AG09309 (cell line): ENCODE data around the gene DRAM1.

Experiments
- DNase-seq: peaks from one replicate; pipeline ENCODE4 v3.0.0-alpha.2; 2010; ENCODE audit warnings: low read depth
- H3K4me3 ChIP-seq: 2 replicates; pipeline ENCODE4 v1.5.1; 2011; ENCODE audit warnings: mild to moderate bottlenecking, low read depth, low read length, moderate library complexity; ENCODE audit not compliant: control insufficient read depth
- TF ChIP-seq, protein P1 (sequence below): IDR thresholded peaks from 2 replicates; pipeline ENCODE4 v1.5.1; 2011; ENCODE audit warnings: mild to moderate bottlenecking, low read depth, low read length, inconsistent platforms; ENCODE audit not compliant: insufficient read depth, control insufficient read depth; ENCODE audit errors: missing control alignments

The DRAM1 gene

DNA sequence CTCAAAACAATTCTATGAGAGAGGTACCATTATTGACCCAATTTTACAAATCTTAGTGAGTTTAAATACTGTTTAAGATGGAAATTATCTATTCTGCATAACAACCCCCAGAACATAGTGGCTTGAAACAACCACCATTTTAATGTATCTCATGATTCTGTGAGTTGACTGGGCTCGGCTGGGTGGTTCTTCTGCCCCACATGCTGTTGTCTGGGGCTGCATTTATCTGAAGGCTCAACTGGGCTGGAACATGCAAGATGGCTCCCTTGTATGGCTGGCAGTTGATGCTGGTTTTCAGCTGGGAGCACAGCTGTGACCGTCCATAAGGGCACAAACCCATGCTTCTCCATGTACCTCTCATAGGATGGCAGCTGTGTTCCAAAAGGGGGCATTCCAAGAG lies 82.2 kb downstream of the DRAM1 start:
- TF ChIP-seq, protein P1, sequence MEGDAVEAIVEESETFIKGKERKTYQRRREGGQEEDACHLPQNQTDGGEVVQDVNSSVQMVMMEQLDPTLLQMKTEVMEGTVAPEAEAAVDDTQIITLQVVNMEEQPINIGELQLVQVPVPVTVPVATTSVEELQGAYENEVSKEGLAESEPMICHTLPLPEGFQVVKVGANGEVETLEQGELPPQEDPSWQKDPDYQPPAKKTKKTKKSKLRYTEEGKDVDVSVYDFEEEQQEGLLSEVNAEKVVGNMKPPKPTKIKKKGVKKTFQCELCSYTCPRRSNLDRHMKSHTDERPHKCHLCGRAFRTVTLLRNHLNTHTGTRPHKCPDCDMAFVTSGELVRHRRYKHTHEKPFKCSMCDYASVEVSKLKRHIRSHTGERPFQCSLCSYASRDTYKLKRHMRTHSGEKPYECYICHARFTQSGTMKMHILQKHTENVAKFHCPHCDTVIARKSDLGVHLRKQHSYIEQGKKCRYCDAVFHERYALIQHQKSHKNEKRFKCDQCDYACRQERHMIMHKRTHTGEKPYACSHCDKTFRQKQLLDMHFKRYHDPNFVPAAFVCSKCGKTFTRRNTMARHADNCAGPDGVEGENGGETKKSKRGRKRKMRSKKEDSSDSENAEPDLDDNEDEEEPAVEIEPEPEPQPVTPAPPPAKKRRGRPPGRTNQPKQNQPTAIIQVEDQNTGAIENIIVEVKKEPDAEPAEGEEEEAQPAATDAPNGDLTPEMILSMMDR = no peak
- no peak for DNase-seq
- no peak overlapping the region for H3K4me3 ChIP-seq

DNA sequence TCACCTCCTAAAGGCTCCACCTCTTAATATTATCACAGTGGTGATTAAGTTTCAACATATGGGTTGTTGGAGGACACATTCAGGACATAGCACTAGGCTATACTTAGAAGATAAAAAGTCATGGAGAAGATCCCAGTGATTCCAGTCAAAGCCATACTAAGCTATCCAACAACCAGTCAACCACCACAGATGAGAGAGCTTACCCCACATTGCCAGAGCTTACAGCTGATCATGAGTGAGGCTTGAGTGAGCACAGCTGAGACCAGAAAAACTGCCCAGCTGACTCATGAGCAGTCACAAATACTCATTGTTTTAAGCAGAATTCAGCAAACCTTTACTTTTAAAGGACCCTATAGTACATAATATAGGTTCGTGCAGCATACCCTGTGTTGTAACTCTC lies 85.1 kb downstream of the DRAM1 start:
- TF ChIP-seq, protein P1 = no peak
- DNase-seq = no peak
- no peak overlapping the region for H3K4me3 ChIP-seq

DNA sequence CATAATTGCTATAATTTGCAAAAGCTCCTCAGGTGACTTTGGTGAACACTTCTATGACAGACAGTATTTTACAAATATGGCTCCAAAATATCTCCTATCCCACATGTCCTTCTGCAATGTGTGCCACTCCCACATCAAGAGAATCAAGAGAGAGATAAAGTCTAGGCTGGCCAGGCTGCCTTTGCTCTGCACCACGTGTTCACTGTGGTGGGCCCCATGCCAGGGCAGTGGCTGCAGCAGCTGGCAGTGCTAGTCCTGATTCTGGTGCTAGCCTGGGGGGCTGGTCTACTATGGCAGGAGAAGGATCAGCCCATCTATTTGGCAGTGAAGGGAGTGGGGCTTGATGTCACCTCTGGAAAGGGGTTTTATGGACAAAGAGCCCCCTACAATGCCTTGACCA lies 86.3 kb downstream of the DRAM1 start:
- H3K4me3 ChIP-seq = no peak overlapping the region
- DNase-seq = no peak
- TF ChIP-seq, protein P1 = no peak

DNA sequence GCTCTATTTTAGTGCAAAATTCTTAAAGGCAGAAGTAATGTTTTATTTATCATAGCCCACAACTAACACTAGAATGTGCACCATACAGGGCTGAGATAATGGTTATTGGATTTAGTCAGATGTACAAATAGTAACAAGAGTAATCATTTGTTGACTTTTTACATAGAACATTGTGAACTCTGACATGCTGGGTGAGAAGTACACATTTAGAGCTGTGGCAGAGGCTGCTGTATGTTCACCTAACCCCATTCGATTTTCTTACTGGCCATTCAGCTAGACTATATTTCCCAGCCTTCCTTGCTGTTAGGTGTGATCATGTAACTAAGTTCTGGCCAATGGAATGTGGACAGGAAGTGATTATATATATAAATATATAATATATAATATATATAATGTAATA lies 89.1 kb downstream of the DRAM1 start:
- no peak for DNase-seq
- H3K4me3 ChIP-seq = no peak overlapping the region
- TF ChIP-seq, protein P1 = no peak

DNA sequence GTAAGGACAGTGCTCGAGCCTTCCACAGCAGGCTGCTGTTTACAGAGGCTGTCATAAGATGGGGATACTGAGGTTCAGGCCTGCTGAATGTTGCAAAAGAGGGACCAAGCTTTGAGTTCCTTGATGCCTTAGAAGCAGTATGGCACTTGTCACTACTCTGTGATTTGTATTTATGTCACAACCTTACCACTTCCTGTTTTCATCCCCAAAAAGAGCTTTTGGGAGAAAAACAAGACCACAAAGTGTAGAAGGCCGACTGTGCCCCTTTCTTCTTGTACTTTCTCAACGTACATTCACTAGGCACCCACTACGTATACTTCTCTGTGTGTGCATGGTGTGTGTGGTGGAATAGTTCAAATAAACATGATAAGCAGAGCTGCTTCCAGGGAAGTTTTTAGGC lies 90.1 kb downstream of the DRAM1 start:
- DNase-seq = no peak
- TF ChIP-seq, protein P1 = no peak
- H3K4me3 ChIP-seq = no peak overlapping the region

DNA sequence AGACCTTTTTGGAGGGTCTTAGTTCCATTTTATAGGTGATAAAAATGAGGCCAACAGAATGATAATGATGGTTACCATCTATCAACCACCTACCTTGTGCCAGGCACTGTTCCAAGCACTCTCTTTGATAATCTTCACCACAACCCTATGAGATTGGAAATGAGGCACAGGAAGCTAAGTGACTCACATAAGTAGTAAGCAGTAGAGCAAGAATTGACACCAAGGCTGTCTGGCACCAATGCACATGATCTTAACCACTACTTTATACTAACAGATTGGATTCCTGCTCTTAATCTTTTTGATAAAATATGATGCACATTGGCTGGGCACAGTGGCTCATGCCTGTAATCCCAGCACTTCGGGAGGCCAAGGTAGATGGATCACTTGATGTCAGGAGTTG lies 91.4 kb downstream of the DRAM1 start:
- TF ChIP-seq, protein P1 = no peak
- DNase-seq = no peak
- H3K4me3 ChIP-seq = no peak overlapping the region
